Measurements from ENCODE around the gene ZFR.
A peak's percentile ranks its signal among the peaks of the same experiment; 100 is the strongest.
"Not testable (repeated sequence)": the region's sequence is repeated elsewhere in the genome, so short reads cannot be mapped to it uniquely, and the experiment has no call there.

Gene ZFR

GRCh38 chr5:32444431-32445286 is at the start of gene ZFR:
Gene ZFR (minus strand): TSS chr5:32444740. CDS start chr5:32444658, 82 bp downstream.
- peak; percentile 88 for DNase-seq

- DNase-seq: no peak
Measured at GRCh38 chr5:32490972-32491557, 46.5 kb upstream of the ZFR start.

- DNase-seq: peak; percentile 91
Measured at GRCh38 chr5:32489791-32490562, 45.4 kb upstream of the ZFR start.

- no peak for DNase-seq
Measured at GRCh38 chr5:32487424-32487823, 42.9 kb upstream of the ZFR start.

GRCh38 chr5:32487008-32487407 is 42.5 kb upstream of the ZFR start:
- no peak for DNase-seq

GRCh38 chr5:32482193-32482592 is 37.7 kb upstream of the ZFR start:
- DNase-seq: no peak

- no peak for DNase-seq
Measured at GRCh38 chr5:32479096-32479495, 34.6 kb upstream of the ZFR start.

- no peak for DNase-seq
Measured at GRCh38 chr5:32476891-32477290, 32.4 kb upstream of the ZFR start.

- DNase-seq: no peak
Measured at GRCh38 chr5:32475334-32476097, 31.0 kb upstream of the ZFR start.

- DNase-seq: no peak
Measured at GRCh38 chr5:32474209-32474854, 29.8 kb upstream of the ZFR start.

GRCh38 chr5:32473072-32473471 is 28.5 kb upstream of the ZFR start:
- no peak for DNase-seq

GRCh38 chr5:32471784-32472183 is 27.2 kb upstream of the ZFR start:
- no peak for DNase-seq

GRCh38 chr5:32465076-32465475 is 20.5 kb upstream of the ZFR start:
- no peak for DNase-seq

- DNase-seq: peak; percentile 61
Measured at GRCh38 chr5:32462618-32463017, 18.1 kb upstream of the ZFR start.

- peak; percentile 53 for DNase-seq
Measured at GRCh38 chr5:32461441-32462120, 17.0 kb upstream of the ZFR start.

- DNase-seq: no peak
Measured at GRCh38 chr5:32460702-32461101, 16.2 kb upstream of the ZFR start.

- no peak for DNase-seq
Measured at GRCh38 chr5:32458880-32459495, 14.4 kb upstream of the ZFR start.

GRCh38 chr5:32455311-32455710 is 10.8 kb upstream of the ZFR start:
- DNase-seq: no peak

GRCh38 chr5:32454821-32455220 is 10.3 kb upstream of the ZFR start:
- no peak for DNase-seq

- no peak for DNase-seq
Measured at GRCh38 chr5:32453916-32454315, 9.4 kb upstream of the ZFR start.

- DNase-seq: not testable (repeated sequence)
Measured at GRCh38 chr5:32452316-32452715, 7.8 kb upstream of the ZFR start.

Measured in fibroblast of skin of right quadriceps (primary cell).